ENCODE data around the gene WBP2.
"Not testable (repeated sequence)": the region's sequence is repeated elsewhere in the genome, so short reads cannot be mapped to it uniquely, and the experiment has no call there.

WBP2 gene

DNA sequence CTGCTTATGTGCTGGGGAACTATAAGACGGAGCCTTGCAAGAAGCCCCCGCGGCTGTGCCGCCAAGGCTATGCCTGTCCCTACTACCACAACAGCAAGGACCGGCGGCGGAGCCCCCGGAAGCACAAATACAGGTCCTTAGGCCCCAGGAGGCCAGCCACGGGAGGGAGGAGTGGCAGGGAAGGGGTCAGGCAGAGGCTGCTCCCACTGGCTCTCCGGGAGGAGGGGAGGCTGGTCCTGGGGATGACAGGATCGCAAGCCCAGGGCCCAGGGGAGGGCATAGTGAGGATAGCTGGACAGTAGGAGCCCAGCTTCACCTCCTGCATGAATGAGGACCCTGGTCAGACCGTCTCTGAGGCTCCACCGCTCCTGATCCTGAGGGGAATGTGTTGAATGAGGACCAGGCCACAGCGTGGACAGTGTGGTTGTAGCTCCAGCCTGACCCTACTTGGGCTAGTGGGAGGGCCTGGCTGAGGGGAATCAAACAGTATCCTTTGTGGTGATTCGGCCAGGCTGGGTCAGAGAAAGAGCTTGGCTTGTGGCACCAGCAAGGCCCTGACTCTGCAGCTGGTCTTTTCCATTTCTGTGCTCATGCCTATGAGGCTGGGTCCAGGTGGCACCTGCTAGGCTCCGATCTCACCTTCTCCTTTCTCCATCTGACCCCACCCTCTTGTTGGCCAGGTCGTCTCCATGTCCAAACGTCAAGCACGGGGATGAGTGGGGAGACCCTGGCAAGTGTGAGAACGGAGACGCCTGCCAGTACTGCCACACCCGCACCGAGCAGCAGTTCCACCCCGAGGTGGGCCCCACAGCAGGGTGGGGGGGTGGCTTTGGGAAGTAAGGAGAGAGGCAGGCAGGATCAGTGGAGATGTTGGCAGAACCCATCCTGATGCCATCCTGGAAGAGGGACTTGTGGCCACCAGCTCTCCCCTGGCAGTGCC is 41.8 kb downstream of the WBP2 start:
- in situ Hi-C loops (cut with HindIII; ENCODE audit: low sequenced_read_pairs): no loop called here
- H3K4me3 ChIP-seq (ENCODE audit: low read depth, low read length): no peak overlapping the region
- DNase-seq (ENCODE audit: low read depth): no peak
- TF ChIP-seq, protein P1, sequence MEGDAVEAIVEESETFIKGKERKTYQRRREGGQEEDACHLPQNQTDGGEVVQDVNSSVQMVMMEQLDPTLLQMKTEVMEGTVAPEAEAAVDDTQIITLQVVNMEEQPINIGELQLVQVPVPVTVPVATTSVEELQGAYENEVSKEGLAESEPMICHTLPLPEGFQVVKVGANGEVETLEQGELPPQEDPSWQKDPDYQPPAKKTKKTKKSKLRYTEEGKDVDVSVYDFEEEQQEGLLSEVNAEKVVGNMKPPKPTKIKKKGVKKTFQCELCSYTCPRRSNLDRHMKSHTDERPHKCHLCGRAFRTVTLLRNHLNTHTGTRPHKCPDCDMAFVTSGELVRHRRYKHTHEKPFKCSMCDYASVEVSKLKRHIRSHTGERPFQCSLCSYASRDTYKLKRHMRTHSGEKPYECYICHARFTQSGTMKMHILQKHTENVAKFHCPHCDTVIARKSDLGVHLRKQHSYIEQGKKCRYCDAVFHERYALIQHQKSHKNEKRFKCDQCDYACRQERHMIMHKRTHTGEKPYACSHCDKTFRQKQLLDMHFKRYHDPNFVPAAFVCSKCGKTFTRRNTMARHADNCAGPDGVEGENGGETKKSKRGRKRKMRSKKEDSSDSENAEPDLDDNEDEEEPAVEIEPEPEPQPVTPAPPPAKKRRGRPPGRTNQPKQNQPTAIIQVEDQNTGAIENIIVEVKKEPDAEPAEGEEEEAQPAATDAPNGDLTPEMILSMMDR (IDR thresholded peaks at IDR 0.05; ENCODE audit: low read depth, low read length, missing control alignments): no peak

DNA sequence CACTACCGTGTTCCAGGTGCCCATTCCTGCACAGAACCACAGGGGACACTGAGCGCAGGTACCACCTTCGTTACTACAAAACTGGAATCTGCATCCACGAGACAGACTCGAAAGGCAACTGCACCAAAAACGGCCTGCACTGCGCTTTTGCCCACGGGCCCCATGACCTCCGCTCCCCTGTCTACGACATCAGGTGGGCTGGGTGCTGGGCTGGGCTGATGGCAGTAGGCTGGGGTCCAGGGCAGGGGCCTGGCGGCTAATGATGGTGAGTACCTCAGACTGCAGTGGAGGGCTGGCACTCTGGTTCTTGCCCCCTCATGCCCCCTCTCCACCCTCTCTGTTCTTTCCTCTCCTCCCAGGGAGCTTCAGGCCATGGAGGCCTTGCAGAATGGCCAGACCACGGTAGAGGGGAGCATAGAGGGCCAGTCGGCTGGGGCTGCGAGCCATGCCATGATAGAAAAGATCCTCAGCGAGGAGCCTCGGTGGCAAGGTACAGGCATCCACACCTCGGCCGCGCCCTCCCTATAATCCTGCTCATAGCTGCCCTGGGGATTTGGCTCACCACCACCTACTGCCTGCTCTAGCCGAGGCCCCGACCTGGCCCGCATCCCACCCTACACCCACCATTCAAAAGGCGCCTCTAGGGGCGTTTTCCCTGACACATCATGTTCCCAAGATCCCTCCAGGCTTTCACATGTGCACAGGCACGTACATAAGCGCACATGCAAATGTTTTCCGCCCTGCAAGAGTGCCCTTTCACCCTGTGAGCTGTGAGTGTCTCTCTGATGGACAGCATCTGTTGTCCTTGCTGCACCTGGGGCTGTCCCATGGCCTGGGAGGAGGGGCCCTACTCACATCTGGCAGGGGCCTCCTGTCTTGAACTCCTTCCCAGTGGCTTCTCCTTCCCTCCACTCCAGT is 42.8 kb downstream of the WBP2 start:
- no peak overlapping the region for H3K4me3 ChIP-seq (ENCODE audit: low read depth, low read length)
- TF ChIP-seq, protein P1 (IDR thresholded peaks at IDR 0.05; ENCODE audit: low read depth, low read length, missing control alignments): no peak
- no peak for DNase-seq (ENCODE audit: low read depth)
- in situ Hi-C loops (cut with HindIII; ENCODE audit: low sequenced_read_pairs): no loop called here

DNA sequence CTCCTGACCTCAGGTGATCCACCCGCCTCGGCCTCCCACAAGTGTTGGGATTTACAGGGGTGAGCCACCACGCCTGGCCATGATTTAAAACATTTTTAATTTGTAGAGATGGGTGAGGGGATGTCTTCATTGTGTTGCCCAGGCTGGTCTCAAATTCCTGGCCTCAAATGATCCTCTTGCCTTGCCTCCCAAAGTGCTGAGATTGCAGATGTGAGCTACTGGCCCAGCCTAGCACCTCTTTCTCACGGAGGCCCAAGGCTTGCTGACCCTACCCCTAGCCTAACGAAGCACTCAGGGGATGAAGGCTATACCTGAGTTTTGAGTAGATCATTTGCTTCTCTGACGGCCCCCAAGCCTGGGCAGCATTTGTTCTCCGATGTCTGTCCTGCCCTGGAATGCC is 44.0 kb downstream of the WBP2 start:
- TF ChIP-seq, protein P1 (IDR thresholded peaks at IDR 0.05; ENCODE audit: low read depth, low read length, missing control alignments): no peak
- no peak overlapping the region for H3K4me3 ChIP-seq (ENCODE audit: low read depth, low read length)
- in situ Hi-C loops (cut with HindIII; ENCODE audit: low sequenced_read_pairs): no loop called here
- no peak for DNase-seq (ENCODE audit: low read depth)

DNA sequence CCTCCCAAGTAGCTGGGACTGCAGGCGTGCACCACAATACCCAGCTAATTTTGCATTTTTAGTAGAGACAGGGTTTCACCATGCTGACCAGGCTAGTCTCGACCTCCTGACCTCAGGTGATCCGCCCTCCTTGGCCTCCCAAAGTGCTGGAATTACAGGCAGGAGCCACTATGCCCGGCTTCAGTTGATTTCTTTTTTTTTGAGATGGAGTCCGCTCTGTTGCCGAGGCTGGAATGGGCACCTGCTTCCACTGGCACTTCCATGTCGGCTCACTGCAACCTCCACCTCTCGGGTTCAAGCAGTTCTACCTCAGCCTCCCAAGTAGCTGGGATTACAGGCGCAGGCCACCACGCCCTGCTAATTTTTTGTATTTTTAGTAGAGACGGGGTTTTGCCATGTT is 44.4 kb downstream of the WBP2 start:
- DNase-seq (ENCODE audit: low read depth); in situ Hi-C loops (cut with HindIII; ENCODE audit: low sequenced_read_pairs); H3K4me3 ChIP-seq (ENCODE audit: low read depth, low read length): not testable (repeated sequence)

DNA sequence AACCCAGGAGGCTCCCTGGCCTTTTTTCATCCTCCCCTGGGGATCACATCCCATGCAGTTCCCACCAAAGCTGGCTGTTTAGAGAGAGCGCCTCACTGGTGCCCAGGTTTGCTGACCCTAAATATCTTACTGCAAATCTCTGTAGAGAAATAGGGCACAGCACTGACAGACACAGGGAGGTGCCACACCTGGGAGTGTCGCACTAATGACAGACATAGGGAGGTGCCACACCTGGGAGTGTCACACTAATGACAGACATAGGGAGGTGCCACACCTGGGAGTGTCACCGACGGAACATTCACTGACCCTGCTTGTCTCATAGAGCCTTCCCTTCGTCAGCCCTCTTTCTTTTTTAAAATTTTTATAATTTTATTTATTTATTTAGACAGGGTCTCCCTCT is 44.9 kb downstream of the WBP2 start:
- no peak for DNase-seq (ENCODE audit: low read depth)
- no peak overlapping the region for H3K4me3 ChIP-seq (ENCODE audit: low read depth, low read length)
- TF ChIP-seq, protein P1 (IDR thresholded peaks at IDR 0.05; ENCODE audit: low read depth, low read length, missing control alignments): no peak
- in situ Hi-C loops (cut with HindIII; ENCODE audit: low sequenced_read_pairs): no loop called here

DNA sequence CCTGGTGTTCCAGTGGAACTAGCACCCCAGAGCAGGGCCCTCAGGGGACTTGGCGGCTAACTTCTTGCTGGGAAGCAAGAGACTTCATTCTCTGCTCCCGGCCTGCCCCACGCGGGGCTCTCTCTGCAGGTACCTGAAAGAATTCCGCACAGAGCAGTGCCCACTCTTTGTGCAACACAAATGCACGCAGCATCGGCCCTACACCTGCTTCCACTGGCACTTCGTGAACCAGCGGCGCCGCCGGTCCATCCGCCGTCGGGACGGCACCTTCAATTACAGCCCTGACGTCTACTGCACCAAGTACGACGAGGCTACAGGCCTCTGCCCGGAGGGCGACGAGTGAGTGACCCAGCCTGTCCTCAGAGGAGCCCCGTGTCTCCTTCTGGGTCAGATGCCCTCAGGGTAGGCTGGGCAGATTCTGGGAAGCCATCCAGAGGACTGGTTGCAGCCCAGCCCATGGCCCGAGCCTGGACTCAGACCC is 45.5 kb downstream of the WBP2 start:
- no peak for DNase-seq (ENCODE audit: low read depth)

More for the DNA sequence above, 45.5 kb downstream of the WBP2 start:
- H3K4me3 ChIP-seq (ENCODE audit: low read depth, low read length): no peak overlapping the region
- TF ChIP-seq, protein P1 (IDR thresholded peaks at IDR 0.05; ENCODE audit: low read depth, low read length, missing control alignments): no peak
- in situ Hi-C loops (cut with HindIII; ENCODE audit: low sequenced_read_pairs): no loop called here

Measured in astrocyte of the cerebellum (primary cell).